GM21390 (cell line): ENCODE results near the gene ZSWIM3.
A peak's percentile ranks its signal among the peaks of the same experiment; 100 is the strongest.
"Not testable (repeated sequence)": the region's sequence is repeated elsewhere in the genome, so short reads cannot be mapped to it uniquely, and the experiment has no call there.

ENCODE experiments used
- ATAC-seq: cut with Tn5 transposase; IDR thresholded peaks from one replicate; pipeline ENCODE4 v1.9.1; 2021; ENCODE audit not compliant: unreplicated experiment

ZSWIM3 gene

GRCh38 chr20:45888681-45889080 is 31.3 kb downstream of the ZSWIM3 start:
- ATAC-seq: no peak

GRCh38 chr20:45890077-45890984 is 32.9 kb downstream of the ZSWIM3 start:
- ATAC-seq: no peak

GRCh38 chr20:45890985-45891983 is 33.9 kb downstream of the ZSWIM3 start, which contains the start of the genes CTSA and NEURL2:
CTSA (plus strand) TSS chr20:45891335; CDS start chr20:45891569, 234 bp downstream.
NEURL2 (minus strand) TSS chr20:45891208; CDS start chr20:45890991, 217 bp downstream.
- peak; percentile 77 for ATAC-seq

- no peak for ATAC-seq
Measured at GRCh38 chr20:45892049-45892825, 34.8 kb downstream of the ZSWIM3 start.

- no peak for ATAC-seq
Measured at GRCh38 chr20:45892828-45893500, 35.5 kb downstream of the ZSWIM3 start.

- no peak for ATAC-seq
Measured at GRCh38 chr20:45893831-45894230, 36.4 kb downstream of the ZSWIM3 start.

GRCh38 chr20:45894797-45895196 is 37.4 kb downstream of the ZSWIM3 start:
- no peak for ATAC-seq

- ATAC-seq: no peak
Measured at GRCh38 chr20:45896641-45897161, 39.3 kb downstream of the ZSWIM3 start.

GRCh38 chr20:45897289-45897688 is 39.9 kb downstream of the ZSWIM3 start:
- no peak for ATAC-seq

GRCh38 chr20:45897692-45898091 is 40.3 kb downstream of the ZSWIM3 start:
- ATAC-seq: no peak

- no peak for ATAC-seq
Measured at GRCh38 chr20:45898285-45898684, 40.9 kb downstream of the ZSWIM3 start.

- no peak for ATAC-seq
Measured at GRCh38 chr20:45899046-45899835, 41.8 kb downstream of the ZSWIM3 start.

- not testable (repeated sequence) for ATAC-seq
Measured at GRCh38 chr20:45901332-45901731, 43.9 kb downstream of the ZSWIM3 start.

GRCh38 chr20:45902199-45902701 is 44.8 kb downstream of the ZSWIM3 start:
- no peak for ATAC-seq

GRCh38 chr20:45904583-45905504 is 47.4 kb downstream of the ZSWIM3 start:
- no peak for ATAC-seq

GRCh38 chr20:45905505-45906079 is 48.2 kb downstream of the ZSWIM3 start:
- ATAC-seq: no peak

- no peak for ATAC-seq
Measured at GRCh38 chr20:45907219-45907948, 50.0 kb downstream of the ZSWIM3 start.
